GM23248 (cell line): ENCODE data around the gene PLEKHG3. TPM values are rescaled to one million over a fixed set of nuclear protein-coding genes. Genes with fewer than 3 reads are reported as not detected.

Source experiments
- DNase-seq: peaks from one replicate; pipeline ENCODE4 v3.0.0-alpha.2; 2015
- H2AFZ ChIP-seq: fragments of 200-600 bp; sonication (generic); 2 replicates; pipeline ENCODE4 v1.6.1; 2016; ENCODE audit warnings: antibody characterized with exemption
- H3F3A ChIP-seq: fragments of 200-600 bp; sonication (generic); 2 replicates; pipeline ENCODE4 v1.6.1; 2016; ENCODE audit warnings: mild to moderate bottlenecking, antibody characterized with exemption, mixed run types; ENCODE audit not compliant: insufficient read depth
- H3K27ac ChIP-seq: fragments of 200-600 bp; sonication (generic); 2 replicates; pipeline ENCODE4 v1.5.1; 2016; ENCODE audit warnings: mild to moderate bottlenecking
- H3K27me3 ChIP-seq: fragments of 200-600 bp; sonication (generic); replicated peaks from 2 replicates; pipeline ENCODE4 v1.6.1; 2016; ENCODE audit warnings: mild to moderate bottlenecking; ENCODE audit not compliant: insufficient read depth
- H3K36me3 ChIP-seq: fragments of 200-600 bp; sonication (generic); 2 replicates; pipeline ENCODE4 v1.6.1; 2016; ENCODE audit warnings: low read depth, mild to moderate bottlenecking
- H3K4me1 ChIP-seq: fragments of 200-600 bp; sonication (generic); 2 replicates; pipeline ENCODE4 v1.6.1; 2016; ENCODE audit warnings: mild to moderate bottlenecking; ENCODE audit not compliant: insufficient read depth
- H3K4me2 ChIP-seq: fragments of 200-600 bp; sonication (generic); one replicate; pipeline ENCODE4 v1.6.1; 2016; ENCODE audit warnings: mild to moderate bottlenecking; ENCODE audit not compliant: unreplicated experiment
- H3K4me3 ChIP-seq: fragments of 200-600 bp; sonication (generic); 2 replicates; pipeline ENCODE4 v1.5.1; 2016; ENCODE audit warnings: mild to moderate bottlenecking
- H3K79me2 ChIP-seq: fragments of 200-600 bp; sonication (generic); 2 replicates; pipeline ENCODE4 v1.6.1; 2016; ENCODE audit warnings: mild to moderate bottlenecking; ENCODE audit not compliant: insufficient read depth
- H3K9ac ChIP-seq: fragments of 200-600 bp; sonication (generic); 2 replicates; pipeline ENCODE4 v1.6.1; 2016; ENCODE audit warnings: mild to moderate bottlenecking
- H3K9me2 ChIP-seq: fragments of 200-600 bp; sonication (generic); 2 replicates; pipeline ENCODE4 v1.6.1; 2016; ENCODE audit warnings: mixed run types, mild to moderate bottlenecking, moderate library complexity; ENCODE audit not compliant: insufficient read depth
- H3K9me3 ChIP-seq: fragments of 200-600 bp; sonication (generic); one replicate; pipeline ENCODE4 v1.6.1; 2017; ENCODE audit warnings: low read depth
- H4K20me1 ChIP-seq: fragments of 200-600 bp; sonication (generic); 2 replicates; pipeline ENCODE4 v1.6.0; 2016; ENCODE audit not compliant: insufficient read depth
- EZH2 ChIP-seq: fragments of 200-600 bp; sonication (generic); IDR thresholded peaks from 2 replicates; pipeline ENCODE4 v1.6.1; 2018; ENCODE audit warnings: antibody characterized with exemption, mild to moderate bottlenecking; ENCODE audit not compliant: insufficient read depth, poor library complexity, severe bottlenecking
- EZH2phosphoT487 ChIP-seq: fragments of 200-600 bp; sonication (generic); IDR thresholded peaks from 2 replicates; pipeline ENCODE4 v1.6.1; 2018; ENCODE audit warnings: antibody characterized with exemption, moderate library complexity, mild to moderate bottlenecking, low read depth; ENCODE audit not compliant: insufficient read depth
- WGBS, 2 experiments: methylation state at CpG; one replicate each; pipeline ENCODE4 v1.1.6; 2015 to 2017; ENCODE audit warnings: low lambda C conversion rate in 2 of 2, low coverage in 1 of 2; ENCODE audit errors: missing lambda C conversion rate in 2 of 2; 5-methylcytosine and 5-hydroxymethylcytosine counted together
- in situ Hi-C: fragments of 300-500 bp; cut with MboI; formaldehyde crosslinking; loops from 2 replicates; pipeline ENCODE4 v1.15.0; 2020
- polyA plus RNA-seq: library from polyadenylated mRNA; unstranded; fragments of >200 nt; fragmentation: Nextera tagmentation; extraction: Ambion mirVana; gene quantifications from 2 replicates; pipeline ENCODE4 v1.2.1, GENCODE V29; 2016
- total RNA-seq: library from RNA; depleted of rRNA; stranded (reverse); fragments of >200 nt; shearing (Covaris generic); gene quantifications from 2 replicates; pipeline ENCODE4 v1.2.3, GENCODE V29; 2014

PLEKHG3 gene
- total and polyA plus RNA-seq, 2 experiments from 2014 or later = 2.1 to 6.9 TPM

GRCh38 chr14:64723691-64724577 lies 19.7 kb downstream of the PLEKHG3 start:
- Histone ChIP-seq H3K9ac (no peak overlapping the region), H3K79me2 (no peaks in the 10 kb centered on the region), H3K27ac (no peak overlapping the region), H3K4me1 (peaks cover 27% of the 10 kb centered on the region), H3K9me3 (no peaks in the 10 kb centered on the region), H3K36me3 (no peaks in the 10 kb centered on the region), H2AFZ (no peak overlapping the region), H3F3A (no peaks in the 10 kb centered on the region; the same call in 1 of the 2 replicates), H3K4me3 (no peak overlapping the region), H3K9me2 (no peaks in the 10 kb centered on the region), H3K4me2 (no peak overlapping the region), H3K27me3 (no peaks in the 10 kb centered on the region), H4K20me1 (no peaks in the 10 kb centered on the region)
- 89 to 91% methylated on average over 15 of the region's 15 CpGs for WGBS, 2 experiments
- no peak for DNase-seq
- in situ Hi-C loops = no loop called here
- TF ChIP-seq EZH2phosphoT487 = no peak
- no peak for TF ChIP-seq EZH2

GRCh38 chr14:64724578-64724930 lies 20.3 kb downstream of the PLEKHG3 start:
- WGBS, 2 experiments = 72 to 75% methylated on average over 1 of the region's 1 CpG
- in situ Hi-C loops = no loop called here
- no peaks in the 10 kb centered on the region for H3K36me3 ChIP-seq
- H3K9ac ChIP-seq = no peak overlapping the region
- no peak for DNase-seq
- no peak overlapping the region for H3K4me2 ChIP-seq
- no peak overlapping the region for H2AFZ ChIP-seq
- no peak overlapping the region for H3K27ac ChIP-seq
- H3K9me2 ChIP-seq = no peaks in the 10 kb centered on the region
- no peaks in the 10 kb centered on the region for H3K9me3 ChIP-seq
- H3F3A ChIP-seq = no peaks in the 10 kb centered on the region; the same call in 1 of the 2 replicates
- no peak for TF ChIP-seq EZH2phosphoT487
- no peak for TF ChIP-seq EZH2
- no peaks in the 10 kb centered on the region for H3K27me3 ChIP-seq
- H4K20me1 ChIP-seq = no peaks in the 10 kb centered on the region
- peaks cover 27% of the 10 kb centered on the region for H3K4me1 ChIP-seq
- H3K4me3 ChIP-seq = no peak overlapping the region
- H3K79me2 ChIP-seq = no peaks in the 10 kb centered on the region

- H3K27ac ChIP-seq = no peak overlapping the region
- H3K9me2 ChIP-seq = no peaks in the 10 kb centered on the region
- H3K9me3 ChIP-seq = no peaks in the 10 kb centered on the region
- H4K20me1 ChIP-seq = no peaks in the 10 kb centered on the region
- H3K79me2 ChIP-seq = no peaks in the 10 kb centered on the region
- no peak overlapping the region for H3K4me3 ChIP-seq
- H3K4me1 ChIP-seq = peaks cover 20% of the 10 kb centered on the region
- H3K27me3 ChIP-seq = no peaks in the 10 kb centered on the region
- no peak overlapping the region for H3K4me2 ChIP-seq
- in situ Hi-C loops = no loop called here
- TF ChIP-seq EZH2 = no peak
- TF ChIP-seq EZH2phosphoT487 = no peak
- DNase-seq = no peak
- H3K9ac ChIP-seq = no peak overlapping the region
- 49 to 51% methylated on average over 3 of the region's 3 CpGs for WGBS, 2 experiments
- H3K36me3 ChIP-seq = no peaks in the 10 kb centered on the region
- H2AFZ ChIP-seq = no peak overlapping the region
- no peaks in the 10 kb centered on the region; the same call in 1 of the 2 replicates for H3F3A ChIP-seq
These were observed 21.1 kb downstream of the PLEKHG3 start for GRCh38 chr14:64725261-64725815.

DNA sequence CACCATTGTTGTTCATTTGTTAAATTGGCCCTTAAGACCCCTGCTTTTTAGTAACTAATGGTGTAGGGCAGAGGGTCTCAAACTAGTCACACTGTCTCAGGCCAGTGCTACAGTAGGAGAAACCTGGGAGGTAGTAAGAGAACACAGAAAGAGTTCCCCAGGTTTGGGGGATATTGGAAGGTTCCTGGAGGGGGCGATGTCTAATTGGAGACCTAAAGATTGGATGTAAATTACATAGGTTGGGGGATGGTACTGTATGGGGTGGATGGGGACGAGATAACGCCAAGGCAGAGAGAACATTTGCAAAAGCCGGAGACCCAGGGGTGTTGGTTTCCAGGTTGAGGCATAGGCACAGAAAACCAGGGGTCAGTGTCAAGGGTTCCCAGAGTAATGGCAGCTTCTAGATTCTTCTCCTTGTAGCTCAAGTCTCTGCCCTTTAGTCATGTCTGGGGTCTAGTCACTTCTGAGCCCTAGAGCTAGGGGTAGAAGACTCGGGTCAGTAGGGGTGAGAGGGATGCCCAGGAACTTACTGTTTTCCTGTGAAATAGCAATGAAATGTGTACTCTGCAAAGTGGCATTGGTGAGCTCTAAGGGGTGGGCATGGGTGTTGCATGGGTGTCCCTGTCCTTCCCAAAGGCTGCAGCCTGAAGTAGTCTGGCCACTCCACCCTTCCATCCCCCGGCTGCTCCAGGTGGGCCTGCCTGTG lies 21.8 kb downstream of the PLEKHG3 start:
- H3K4me2 ChIP-seq = no peak overlapping the region
- no peak for DNase-seq

More for the DNA sequence above, 21.8 kb downstream of the PLEKHG3 start:
- no peaks in the 10 kb centered on the region; the same call in 1 of the 2 replicates for H3F3A ChIP-seq
- H3K9me3 ChIP-seq = no peaks in the 10 kb centered on the region
- no peaks in the 10 kb centered on the region for H3K36me3 ChIP-seq
- no peaks in the 10 kb centered on the region for H4K20me1 ChIP-seq
- H3K27ac ChIP-seq = no peak overlapping the region
- no peak overlapping the region for H3K9ac ChIP-seq
- no peaks in the 10 kb centered on the region for H3K9me2 ChIP-seq
- no peaks in the 10 kb centered on the region for H3K79me2 ChIP-seq
- H3K27me3 ChIP-seq = no peaks in the 10 kb centered on the region
- no peak overlapping the region for H3K4me3 ChIP-seq
- peaks cover 13% of the 10 kb centered on the region for H3K4me1 ChIP-seq
- TF ChIP-seq EZH2phosphoT487 = no peak
- no peak for TF ChIP-seq EZH2
- H2AFZ ChIP-seq = no peak overlapping the region
- in situ Hi-C loops = no loop called here
- WGBS, 2 experiments = 91 to 93% methylated on average over 6 of the region's 6 CpGs
